Activated naive CD4-positive, alpha-beta T cell treated with anti-CD3 and anti-CD28 coated beads, Interleukin-2, amount 50 U/mL, for 24 hours (primary cell): ENCODE results near the gene CLDN22.

Experiments used
- H3K27ac Mint-ChIP-seq: one replicate; pipeline ENCODE4 v1.8.0; 2021; ENCODE audit warnings: mild to moderate bottlenecking, mixed read lengths
- H3K27me3 Mint-ChIP-seq: one replicate; pipeline ENCODE4 v1.8.0; 2021; ENCODE audit warnings: mixed read lengths
- H3K36me3 Mint-ChIP-seq: one replicate; pipeline ENCODE4 v1.8.0; 2021; ENCODE audit warnings: mixed read lengths
- H3K4me1 Mint-ChIP-seq: one replicate; pipeline ENCODE4 v1.8.0; 2021; ENCODE audit warnings: mixed read lengths
- H3K4me3 Mint-ChIP-seq: one replicate; pipeline ENCODE4 v1.8.0; 2021; ENCODE audit warnings: mild to moderate bottlenecking, mixed read lengths
- H3K9me3 Mint-ChIP-seq: one replicate; pipeline ENCODE4 v1.8.0; 2021; ENCODE audit warnings: mixed read lengths

Gene CLDN22

DNA sequence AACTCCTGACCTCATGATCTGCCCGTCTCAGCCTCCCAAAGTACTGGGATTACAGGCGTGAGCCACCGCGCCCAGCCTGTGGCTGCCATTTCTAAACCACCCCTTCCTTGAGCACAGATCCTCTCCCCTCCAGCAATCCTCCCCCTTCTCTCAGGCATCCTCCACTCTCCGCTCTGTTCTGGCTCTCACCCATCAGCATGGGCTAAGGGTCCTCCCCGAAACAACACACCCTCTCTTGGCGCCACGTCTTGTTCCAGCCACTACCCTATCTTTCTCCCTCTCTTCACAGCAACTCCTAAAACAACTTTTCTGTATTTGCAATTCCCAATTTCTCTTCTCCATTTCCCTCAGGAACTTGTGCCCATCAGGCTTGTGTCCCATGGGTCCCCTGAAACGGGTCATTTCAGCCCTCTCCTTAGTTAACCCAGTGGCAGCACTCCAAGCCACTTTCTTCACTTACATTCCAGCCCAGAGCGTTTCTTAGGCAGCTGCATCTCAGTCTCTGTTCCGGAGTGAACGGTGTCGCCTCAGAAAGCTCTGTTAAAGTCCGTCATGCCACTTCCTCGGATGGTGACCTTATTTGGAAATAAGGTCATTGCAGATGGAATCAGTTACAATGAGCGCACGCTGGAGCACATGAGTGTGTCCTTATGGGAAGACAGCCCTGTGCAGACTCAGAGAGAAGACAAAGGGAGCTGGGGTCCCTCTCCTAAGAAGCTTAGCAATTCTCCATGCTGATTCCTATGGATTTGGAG is 30.4 kb upstream of the CLDN22 start:
- peaks cover 5% of the 10 kb centered on the region for H3K27me3 Mint-ChIP-seq
- H3K36me3 Mint-ChIP-seq = no peaks in the 10 kb centered on the region
- H3K27ac Mint-ChIP-seq = no peak overlapping the region
- H3K4me3 Mint-ChIP-seq = no peak overlapping the region
- no peaks in the 10 kb centered on the region for H3K9me3 Mint-ChIP-seq
- peaks cover 6% of the 10 kb centered on the region for H3K4me1 Mint-ChIP-seq

- Mint-ChIP-seq H3K4me1 (peaks cover 6% of the 10 kb centered on the region), H3K36me3 (no peaks in the 10 kb centered on the region), H3K9me3 (no peaks in the 10 kb centered on the region), H3K27me3 (peaks cover 9% of the 10 kb centered on the region), H3K27ac (no peak overlapping the region), H3K4me3 (no peak overlapping the region)
Measured at GRCh38 chr4:183349673-183350072, 29.6 kb upstream of the CLDN22 start.

GRCh38 chr4:183348706-183349659 is 28.9 kb upstream of the CLDN22 start:
- Mint-ChIP-seq H3K27me3 (peaks cover 14% of the 10 kb centered on the region), H3K27ac (peak overlapping the region; percentile 46), H3K9me3 (no peaks in the 10 kb centered on the region)

DNA sequence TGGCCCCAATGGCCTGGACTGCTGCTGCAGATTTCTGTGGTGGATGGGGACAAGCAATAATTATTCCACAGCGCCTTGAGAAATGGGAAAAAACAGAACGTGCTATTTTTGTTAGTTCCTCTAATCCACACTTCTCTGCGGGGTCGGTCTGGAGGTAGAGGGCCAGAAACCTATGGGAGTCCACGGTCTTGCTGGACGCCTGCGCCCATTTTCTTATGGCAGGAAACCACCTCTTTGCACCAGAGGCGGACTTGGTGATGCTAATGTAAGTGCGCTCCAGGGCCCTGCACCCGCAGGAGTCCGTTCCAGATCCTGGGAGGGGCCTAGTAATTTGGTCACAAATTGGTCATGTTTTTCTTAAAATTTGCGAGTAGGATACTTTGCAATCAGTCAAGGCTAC is 28.1 kb upstream of the CLDN22 start:
- H3K27ac Mint-ChIP-seq = no peak overlapping the region
- H3K9me3 Mint-ChIP-seq = no peaks in the 10 kb centered on the region
- peaks cover 6% of the 10 kb centered on the region for H3K4me1 Mint-ChIP-seq
- no peaks in the 10 kb centered on the region for H3K36me3 Mint-ChIP-seq
- no peak overlapping the region for H3K4me3 Mint-ChIP-seq
- peaks cover 16% of the 10 kb centered on the region for H3K27me3 Mint-ChIP-seq

More at GRCh38 chr4:183348706-183349659, 28.9 kb upstream of the CLDN22 start:
- Mint-ChIP-seq H3K4me1 (peaks cover 6% of the 10 kb centered on the region), H3K36me3 (no peaks in the 10 kb centered on the region), H3K4me3 (no peak overlapping the region)

DNA sequence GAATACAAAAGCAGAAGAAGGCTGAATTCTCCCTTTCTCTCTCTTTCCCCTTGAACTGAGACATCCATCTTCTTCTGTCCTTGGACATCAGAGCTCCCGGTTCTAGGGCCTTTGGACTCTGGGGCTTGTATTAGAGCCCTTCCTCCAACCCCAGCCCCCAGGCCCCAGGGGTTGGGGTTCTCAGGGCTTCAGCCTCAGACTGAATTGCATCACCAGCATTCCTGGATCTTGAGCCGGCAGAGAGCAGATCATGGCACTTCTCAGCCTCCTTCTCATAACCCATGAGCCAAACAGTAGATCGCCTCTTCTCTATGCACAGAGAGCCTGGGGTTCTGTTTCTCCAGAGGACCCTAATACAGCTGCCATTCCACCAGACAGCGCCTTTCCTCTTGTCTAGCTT is 27.5 kb upstream of the CLDN22 start:
- H3K4me1 Mint-ChIP-seq = peaks cover 6% of the 10 kb centered on the region
- no peaks in the 10 kb centered on the region for H3K9me3 Mint-ChIP-seq
- no peak overlapping the region for H3K27ac Mint-ChIP-seq
- H3K27me3 Mint-ChIP-seq = peaks cover 18% of the 10 kb centered on the region
- no peak overlapping the region for H3K4me3 Mint-ChIP-seq
- H3K36me3 Mint-ChIP-seq = no peaks in the 10 kb centered on the region

DNA sequence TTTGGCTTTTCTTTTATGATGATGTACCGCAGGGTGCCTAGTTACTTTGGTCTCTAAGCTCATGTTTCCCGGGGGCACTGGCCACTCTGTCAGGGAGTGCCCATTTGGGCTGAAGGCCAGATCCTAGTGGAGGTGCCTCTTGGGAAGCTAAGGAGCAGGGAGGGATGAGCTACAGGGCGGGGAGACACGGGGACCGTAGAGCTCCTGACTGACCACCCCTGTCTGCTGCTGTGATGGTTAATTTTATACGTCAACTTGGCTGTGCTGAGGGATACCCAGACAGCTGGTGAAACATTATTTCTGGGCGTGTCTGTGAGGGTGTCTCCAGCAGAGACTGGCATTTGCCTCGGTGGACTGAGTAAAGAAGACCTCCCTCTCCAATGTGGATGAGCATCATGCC is 27.1 kb upstream of the CLDN22 start:
- Mint-ChIP-seq H3K4me1 (peaks cover 6% of the 10 kb centered on the region), H3K36me3 (no peaks in the 10 kb centered on the region), H3K27ac (no peak overlapping the region), H3K4me3 (no peak overlapping the region), H3K27me3 (peaks cover 18% of the 10 kb centered on the region), H3K9me3 (no peaks in the 10 kb centered on the region)

DNA sequence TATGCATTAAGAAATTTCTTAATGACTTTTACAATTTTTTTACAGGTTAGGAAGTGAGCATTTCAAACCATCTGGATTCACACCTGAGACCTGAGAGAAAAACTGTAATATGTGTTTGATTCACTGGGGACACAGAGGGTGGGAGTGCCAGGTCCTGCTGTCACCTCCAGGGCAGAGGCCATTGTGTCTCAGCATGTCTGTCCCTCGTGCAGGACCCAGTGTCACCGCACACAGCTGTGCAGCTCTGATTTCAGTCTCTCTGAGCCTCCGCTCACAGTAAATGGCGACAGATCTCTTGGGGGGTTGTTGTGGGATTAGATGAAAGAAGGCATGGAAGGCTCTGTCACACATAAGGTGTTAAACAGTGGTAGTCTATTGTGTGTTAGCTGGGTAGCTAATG is 25.2 kb upstream of the CLDN22 start:
- Mint-ChIP-seq H3K9me3 (no peaks in the 10 kb centered on the region), H3K27me3 (peaks cover 16% of the 10 kb centered on the region), H3K4me3 (no peak overlapping the region), H3K27ac (no peak overlapping the region), H3K4me1 (peaks cover 6% of the 10 kb centered on the region), H3K36me3 (no peaks in the 10 kb centered on the region)

DNA sequence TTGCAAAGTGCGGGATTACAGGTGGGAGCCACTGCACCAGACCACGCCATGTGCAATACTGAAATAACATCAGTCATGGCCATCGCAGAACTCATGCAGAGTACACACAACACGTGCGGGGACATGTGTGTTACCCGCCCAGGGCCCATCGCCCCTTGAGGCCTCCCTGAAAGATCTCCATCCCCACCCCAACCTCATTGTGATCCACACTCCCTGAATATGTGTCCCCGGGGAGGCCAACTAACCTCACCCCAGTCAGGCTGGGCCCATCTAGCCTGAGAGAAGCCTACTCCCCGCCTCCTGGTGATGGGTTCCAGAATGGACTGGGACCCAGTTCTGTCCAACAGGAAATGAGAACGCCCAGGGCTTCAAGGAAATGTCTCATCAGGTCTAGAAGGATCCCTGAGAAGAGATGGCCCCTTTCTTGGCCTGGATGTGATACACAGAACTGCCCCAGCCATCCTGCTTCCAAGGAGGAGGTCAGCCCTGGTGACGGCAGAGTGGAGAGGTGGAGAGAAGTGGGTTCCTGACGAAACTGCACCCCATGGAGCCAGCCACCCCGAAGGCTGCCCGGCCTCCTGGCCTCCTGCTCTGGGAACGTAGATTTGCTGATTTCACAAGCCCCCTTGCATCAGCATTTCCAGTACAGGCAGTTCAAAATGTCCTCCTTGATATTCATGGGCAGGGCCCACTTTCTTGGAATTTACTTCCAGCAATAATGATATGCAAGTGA is 24.6 kb upstream of the CLDN22 start:
- H3K27ac Mint-ChIP-seq = no peak overlapping the region
- peaks cover 16% of the 10 kb centered on the region for H3K27me3 Mint-ChIP-seq
- no peaks in the 10 kb centered on the region for H3K9me3 Mint-ChIP-seq
- peaks cover 6% of the 10 kb centered on the region for H3K4me1 Mint-ChIP-seq
- H3K36me3 Mint-ChIP-seq = no peaks in the 10 kb centered on the region
- no peak overlapping the region for H3K4me3 Mint-ChIP-seq

- H3K4me3 Mint-ChIP-seq = no peak overlapping the region
Measured at GRCh38 chr4:183343730-183344129, 23.7 kb upstream of the CLDN22 start.

DNA sequence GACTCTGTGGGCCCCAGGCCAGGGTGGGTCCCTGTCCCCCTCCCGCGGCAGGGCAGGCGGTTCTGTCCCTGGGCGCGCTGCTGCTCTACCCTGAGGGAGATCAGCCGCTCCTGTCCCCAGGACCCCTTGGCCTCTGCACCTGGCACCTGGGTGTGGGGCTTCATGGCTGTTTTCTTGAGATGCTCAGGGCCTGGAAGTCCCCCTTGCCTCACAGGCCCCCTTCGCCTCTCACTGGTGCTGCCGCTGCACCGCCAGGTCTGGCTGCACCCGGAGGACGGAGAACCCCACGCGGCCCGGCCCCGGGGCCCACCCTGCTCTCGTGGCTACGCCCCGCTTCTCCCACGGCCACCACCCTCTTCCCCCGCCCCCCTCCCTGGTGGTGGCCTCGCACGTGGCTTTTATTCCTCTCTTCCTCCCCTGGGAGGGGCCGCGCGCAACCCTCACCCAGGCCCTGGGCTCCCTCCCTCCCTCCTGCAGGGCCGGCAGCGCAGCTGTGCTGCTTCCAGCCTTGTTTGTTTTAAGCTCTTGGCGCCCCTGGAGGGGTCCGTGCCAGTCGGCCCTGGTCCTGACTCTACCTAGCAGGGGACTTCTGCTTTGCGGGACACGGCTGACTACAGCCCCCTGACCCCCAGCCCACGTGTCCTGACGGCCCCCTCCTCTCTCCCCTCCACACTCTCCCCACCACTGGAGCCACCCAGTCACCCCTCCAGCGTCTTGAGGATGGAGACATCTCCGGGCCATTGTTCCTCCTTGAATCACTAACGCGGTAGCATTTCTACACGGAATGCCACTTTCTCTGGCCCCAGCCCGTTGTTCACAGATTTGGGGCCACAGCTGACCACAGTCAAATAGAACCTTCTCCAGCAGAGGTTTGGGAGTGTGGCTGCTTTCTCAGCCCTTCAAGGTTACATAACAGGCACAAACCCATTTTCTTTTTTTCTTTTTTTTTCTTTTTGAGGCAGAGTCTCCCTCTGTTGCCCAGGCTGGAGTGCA is 22.8 kb upstream of the CLDN22 start:
- Mint-ChIP-seq H3K4me1 (no peaks in the 10 kb centered on the region), H3K4me3 (no peak overlapping the region), H3K9me3 (no peaks in the 10 kb centered on the region), H3K27me3 (peaks cover 16% of the 10 kb centered on the region), H3K36me3 (no peaks in the 10 kb centered on the region), H3K27ac (no peak overlapping the region)

More at GRCh38 chr4:183343730-183344129, 23.7 kb upstream of the CLDN22 start:
- H3K27ac Mint-ChIP-seq = no peak overlapping the region
- no peaks in the 10 kb centered on the region for H3K9me3 Mint-ChIP-seq
- no peaks in the 10 kb centered on the region for H3K36me3 Mint-ChIP-seq
- H3K27me3 Mint-ChIP-seq = peaks cover 16% of the 10 kb centered on the region
- no peaks in the 10 kb centered on the region for H3K4me1 Mint-ChIP-seq

- H3K4me1 Mint-ChIP-seq = no peaks in the 10 kb centered on the region
- no peak overlapping the region for H3K4me3 Mint-ChIP-seq
- no peaks in the 10 kb centered on the region for H3K9me3 Mint-ChIP-seq
- H3K36me3 Mint-ChIP-seq = no peaks in the 10 kb centered on the region
- no peak overlapping the region for H3K27ac Mint-ChIP-seq
- H3K27me3 Mint-ChIP-seq = peaks cover 4% of the 10 kb centered on the region
Measured at GRCh38 chr4:183337833-183338232, 17.8 kb upstream of the CLDN22 start.

- peaks cover 4% of the 10 kb centered on the region for H3K27me3 Mint-ChIP-seq
- H3K9me3 Mint-ChIP-seq = no peaks in the 10 kb centered on the region
- no peaks in the 10 kb centered on the region for H3K4me1 Mint-ChIP-seq
- no peaks in the 10 kb centered on the region for H3K36me3 Mint-ChIP-seq
- H3K4me3 Mint-ChIP-seq = no peak overlapping the region
- no peak overlapping the region for H3K27ac Mint-ChIP-seq
Measured at GRCh38 chr4:183337349-183337748, 17.3 kb upstream of the CLDN22 start.

DNA sequence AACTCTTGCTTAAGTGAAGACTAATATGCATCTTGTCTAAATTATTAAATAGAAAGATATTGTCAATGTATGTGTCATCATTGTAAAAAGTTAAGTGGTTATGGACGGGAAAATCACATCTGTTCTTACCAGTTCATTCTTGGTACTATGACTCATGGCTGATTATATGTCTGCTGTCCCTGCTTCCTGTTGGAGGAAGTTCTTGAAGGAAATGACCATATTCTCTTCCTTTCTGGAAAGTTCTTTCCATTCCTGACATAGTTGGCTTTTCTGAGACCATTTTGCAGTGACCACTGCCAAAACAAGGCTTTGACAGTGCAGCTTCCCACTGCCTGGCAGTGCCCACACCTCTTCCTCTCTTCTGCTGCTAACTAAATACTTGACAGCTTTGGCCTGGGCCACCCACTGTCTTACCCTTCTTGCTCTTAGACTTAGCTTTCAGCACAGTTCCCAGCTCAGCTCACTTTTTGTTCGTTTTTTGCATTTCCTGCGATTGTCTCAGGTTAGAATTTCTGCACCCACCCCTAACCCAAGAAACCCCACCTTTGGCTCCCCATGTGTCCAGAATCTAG is 15.4 kb upstream of the CLDN22 start:
- peaks cover 4% of the 10 kb centered on the region for H3K27me3 Mint-ChIP-seq
- no peaks in the 10 kb centered on the region for H3K36me3 Mint-ChIP-seq
- H3K4me3 Mint-ChIP-seq = no peak overlapping the region
- peak overlapping the region; percentile 39 for H3K27ac Mint-ChIP-seq
- H3K9me3 Mint-ChIP-seq = no peaks in the 10 kb centered on the region
- H3K4me1 Mint-ChIP-seq = no peaks in the 10 kb centered on the region

- Mint-ChIP-seq H3K4me3 (no peak overlapping the region), H3K36me3 (no peaks in the 10 kb centered on the region), H3K27me3 (peaks cover 4% of the 10 kb centered on the region), H3K27ac (no peak overlapping the region), H3K9me3 (no peaks in the 10 kb centered on the region), H3K4me1 (no peaks in the 10 kb centered on the region)
Measured at GRCh38 chr4:183333983-183334382, 13.9 kb upstream of the CLDN22 start.
